ENCODE measurements around the gene RPL10A.
A peak's percentile ranks its signal among the peaks of the same experiment; 100 is the strongest.
"Not testable (repeated sequence)": the region's sequence is repeated elsewhere in the genome, so short reads cannot be mapped to it uniquely, and the experiment has no call there.

RPL10A gene

DNA sequence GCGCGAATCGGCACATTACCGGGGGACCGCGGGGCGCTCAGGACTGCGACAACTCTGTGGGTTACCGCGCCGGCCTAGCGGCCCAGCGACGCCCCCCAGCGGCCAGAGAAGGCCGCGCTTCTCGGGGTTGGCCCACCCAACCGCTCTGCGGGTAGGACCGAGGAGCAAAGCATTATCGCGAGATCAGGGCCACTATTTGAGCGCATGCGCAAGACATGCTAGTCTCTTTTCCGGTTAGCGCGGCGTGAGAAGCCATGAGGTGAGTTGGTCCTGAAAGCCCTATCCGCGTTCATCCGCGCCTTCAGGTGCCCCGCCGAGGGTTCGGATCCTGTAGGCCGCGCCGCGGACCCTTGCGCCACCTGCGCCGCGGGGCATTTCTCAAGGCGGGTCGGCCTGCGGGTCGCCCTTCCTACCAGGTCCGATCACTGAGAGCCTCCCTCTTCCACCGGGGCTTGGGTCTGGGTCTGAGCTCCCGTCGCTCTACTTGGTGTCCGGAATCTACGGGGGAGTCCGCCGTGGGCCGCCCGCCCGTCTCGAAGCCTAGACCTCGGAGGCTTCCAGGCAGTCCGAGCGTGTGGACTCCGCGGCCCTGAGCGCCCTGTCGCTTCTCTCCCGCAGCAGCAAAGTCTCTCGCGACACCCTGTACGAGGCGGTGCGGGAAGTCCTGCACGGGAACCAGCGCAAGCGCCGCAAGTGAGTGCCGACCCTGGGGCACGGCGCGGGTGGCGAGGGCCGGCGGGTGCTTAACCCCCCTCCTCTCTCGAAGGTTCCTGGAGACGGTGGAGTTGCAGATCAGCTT lies at the start of gene RPL10A:
RPL10A (plus strand) TSS at position 221 of the 799 bp plus-strand sequence; CDS start at position 255, 34 bp downstream.
- peak; percentile 98 for DNase-seq

DNA sequence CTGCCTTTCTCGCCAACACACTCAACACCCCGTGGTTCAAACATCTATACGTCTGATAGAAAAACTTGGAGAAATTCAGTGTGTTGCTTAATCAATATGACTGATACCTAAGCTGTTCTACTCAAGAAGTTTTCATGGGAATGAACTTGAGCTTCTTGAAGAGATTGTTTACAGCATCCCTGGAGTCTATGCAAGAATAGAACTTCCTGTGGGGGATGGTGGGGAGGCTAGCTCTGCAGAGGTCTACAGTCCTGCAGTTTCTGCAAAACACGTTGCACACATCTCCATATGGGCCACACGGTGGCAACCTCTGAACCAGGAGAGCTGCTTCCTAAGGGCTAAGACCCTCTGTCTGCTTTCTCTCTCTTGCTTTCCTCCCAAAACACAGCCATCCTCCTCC lies 48.8 kb upstream of the RPL10A start:
- DNase-seq, result no peak

GRCh38 chr6:35419961-35420360 lies 48.2 kb upstream of the RPL10A start:
- no peak for DNase-seq

GRCh38 chr6:35425284-35425683 lies 42.9 kb upstream of the RPL10A start:
- DNase-seq, result no peak

- peak; percentile 52 for DNase-seq
Measured at GRCh38 chr6:35426074-35426473, 42.1 kb upstream of the RPL10A start.

DNA sequence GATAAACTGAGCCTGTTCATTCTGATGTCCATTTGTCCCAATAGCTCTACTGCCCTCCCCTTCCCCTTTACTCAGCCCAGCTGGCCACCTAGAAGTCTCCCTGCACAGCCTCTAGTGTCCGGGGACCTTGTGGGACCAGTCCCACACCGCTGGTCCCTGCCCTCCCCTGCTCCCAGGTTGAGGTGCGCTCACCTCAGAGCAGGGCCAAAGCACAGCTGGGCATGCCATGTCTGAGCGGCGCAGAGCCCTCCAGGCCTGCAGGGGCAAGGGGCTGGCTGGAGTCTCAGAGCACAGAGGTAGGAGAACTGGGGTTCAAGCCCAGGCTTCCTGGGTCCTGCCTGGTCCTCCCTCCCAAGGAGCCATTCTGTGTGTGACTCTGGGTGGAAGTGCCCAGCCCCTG lies 40.8 kb upstream of the RPL10A start:
- no peak for DNase-seq

DNA sequence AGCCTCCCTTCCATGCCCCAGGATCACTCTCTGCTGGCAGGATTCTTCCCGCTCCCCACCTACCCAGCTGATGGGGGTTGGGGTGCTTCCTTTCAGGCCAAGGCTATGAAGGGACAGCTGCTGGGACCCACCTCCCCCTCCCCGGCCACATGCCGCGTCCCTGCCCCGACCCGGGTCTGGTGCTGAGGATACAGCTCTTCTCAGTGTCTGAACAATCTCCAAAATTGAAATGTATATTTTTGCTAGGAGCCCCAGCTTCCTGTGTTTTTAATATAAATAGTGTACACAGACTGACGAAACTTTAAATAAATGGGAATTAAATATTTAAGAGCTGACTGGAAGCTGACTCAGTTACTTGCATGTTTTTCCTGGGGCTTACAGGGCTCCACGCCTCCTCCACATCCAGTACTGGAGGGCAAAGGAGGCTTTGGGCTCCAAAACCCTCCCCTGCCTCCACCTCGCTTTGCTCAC lies 40.3 kb upstream of the RPL10A start:
- no peak for DNase-seq

- DNase-seq, result no peak
Measured at GRCh38 chr6:35428421-35429149, 39.6 kb upstream of the RPL10A start.

GRCh38 chr6:35429463-35429862 lies 38.7 kb upstream of the RPL10A start:
- no peak for DNase-seq

GRCh38 chr6:35432291-35432690 lies 35.9 kb upstream of the RPL10A start:
- no peak for DNase-seq

DNA sequence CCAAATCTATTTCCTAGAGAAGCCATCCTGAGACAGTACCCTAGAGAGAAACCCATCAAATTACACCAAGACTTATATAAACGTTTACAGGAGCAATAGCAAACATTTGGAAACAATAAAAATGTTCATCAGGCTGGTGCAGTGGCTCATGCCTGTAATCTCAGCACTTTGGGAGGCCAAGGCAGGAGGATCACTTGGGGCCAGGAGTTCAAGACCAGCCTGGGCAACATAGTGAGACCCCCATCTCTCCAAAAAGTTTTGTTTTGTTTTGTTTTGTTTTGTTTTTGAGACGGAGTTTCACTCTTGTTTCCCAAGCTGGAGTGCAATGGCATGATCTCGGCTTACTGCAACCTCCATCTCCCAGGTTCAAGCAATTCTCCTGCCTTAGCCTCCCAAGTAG lies 35.5 kb upstream of the RPL10A start:
- not testable (repeated sequence) for DNase-seq

- peak; percentile 32 for DNase-seq
Measured at GRCh38 chr6:35435074-35435837, 32.9 kb upstream of the RPL10A start.

GRCh38 chr6:35436071-35436857 lies 31.9 kb upstream of the RPL10A start:
- no peak for DNase-seq

- peak; percentile 30 for DNase-seq
Measured at GRCh38 chr6:35438378-35439065, 29.7 kb upstream of the RPL10A start.

- DNase-seq, result no peak
Measured at GRCh38 chr6:35439308-35439707, 28.9 kb upstream of the RPL10A start.

DNA sequence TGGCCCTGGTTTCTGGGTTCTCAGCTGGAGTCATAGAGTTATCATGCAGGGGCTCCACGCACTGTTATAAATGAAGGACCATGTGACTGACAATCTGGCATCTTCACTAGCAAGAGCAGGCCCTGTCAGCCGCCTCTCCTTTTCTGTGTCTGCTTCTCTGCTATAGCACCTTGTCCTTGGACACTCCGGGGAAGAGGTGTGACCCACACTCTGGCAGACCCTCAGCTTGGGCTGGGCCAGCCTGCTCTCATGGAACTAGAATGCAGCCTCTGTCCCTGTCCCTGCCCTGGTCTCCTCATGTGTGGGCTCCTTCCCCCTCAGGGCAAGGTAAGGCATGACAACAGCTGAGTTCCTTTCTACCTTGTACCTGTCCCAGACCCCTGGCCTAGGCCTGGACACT lies 27.0 kb upstream of the RPL10A start:
- DNase-seq, result no peak

GRCh38 chr6:35441642-35442041 lies 26.6 kb upstream of the RPL10A start:
- DNase-seq, result no peak

- DNase-seq, result no peak
Measured at GRCh38 chr6:35442693-35443092, 25.5 kb upstream of the RPL10A start.

- no peak for DNase-seq
Measured at GRCh38 chr6:35443341-35444030, 24.7 kb upstream of the RPL10A start.

DNA sequence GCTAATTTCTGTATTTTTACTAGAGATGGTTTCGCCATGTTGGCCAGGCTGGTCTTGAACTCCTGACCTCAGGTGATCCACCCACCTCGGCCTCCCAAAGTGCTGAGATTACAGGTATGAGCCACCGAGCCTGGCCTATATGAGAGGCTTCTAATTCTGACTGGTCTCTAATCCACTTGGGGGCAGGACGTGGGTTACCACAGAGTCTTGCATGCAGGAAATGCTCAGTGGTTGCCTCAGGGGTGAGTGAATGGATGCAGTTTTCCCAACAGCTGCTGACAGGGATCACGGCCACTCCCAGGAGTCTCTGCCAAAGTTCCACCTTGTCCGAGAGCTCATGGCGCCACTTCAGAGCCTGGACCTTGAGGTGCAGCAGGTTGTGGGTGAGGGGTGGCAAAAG lies 22.5 kb upstream of the RPL10A start:
- DNase-seq, result no peak

GRCh38 chr6:35448191-35448590 lies 20.0 kb upstream of the RPL10A start:
- no peak for DNase-seq

Measured in RPMI8226 (cell line).